GM19043 (cell line): ENCODE data around the gene ARHGAP22.

Experiments
- ATAC-seq: cut with Tn5 transposase; IDR thresholded peaks from one replicate; pipeline ENCODE4 v1.9.1; 2021; ENCODE audit warnings: low read depth; ENCODE audit not compliant: unreplicated experiment

Gene ARHGAP22

GRCh38 chr10:48455392-48456151 is 149.3 kb downstream of the ARHGAP22 start:
- no peak for ATAC-seq

- ATAC-seq: no peak
Observed at GRCh38 chr10:48455055-48455391, 149.8 kb downstream of the ARHGAP22 start.

GRCh38 chr10:48454302-48455054 is 150.4 kb downstream of the ARHGAP22 start:
- ATAC-seq: no peak

- ATAC-seq: no peak
Observed at GRCh38 chr10:48453451-48454301, 151.2 kb downstream of the ARHGAP22 start.

GRCh38 chr10:48452879-48453412 is 151.9 kb downstream of the ARHGAP22 start:
- no peak for ATAC-seq

- no peak for ATAC-seq
Observed at GRCh38 chr10:48451969-48452878, 152.6 kb downstream of the ARHGAP22 start.

GRCh38 chr10:48450741-48451466 is 154.0 kb downstream of the ARHGAP22 start:
- no peak for ATAC-seq

GRCh38 chr10:48450233-48450740 is 154.6 kb downstream of the ARHGAP22 start:
- ATAC-seq: no peak

GRCh38 chr10:48449501-48450232 is 155.2 kb downstream of the ARHGAP22 start:
- no peak for ATAC-seq

GRCh38 chr10:48448796-48449195 is 156.1 kb downstream of the ARHGAP22 start:
- no peak for ATAC-seq

GRCh38 chr10:48447356-48448215 is 157.3 kb downstream of the ARHGAP22 start:
- no peak for ATAC-seq

GRCh38 chr10:48446785-48447184 is 158.1 kb downstream of the ARHGAP22 start:
- no peak for ATAC-seq

- no peak for ATAC-seq
Observed at GRCh38 chr10:48445932-48446331, 158.9 kb downstream of the ARHGAP22 start.

- no peak for ATAC-seq
Observed at GRCh38 chr10:48444861-48445841, 159.7 kb downstream of the ARHGAP22 start.

GRCh38 chr10:48444266-48444665 is 160.6 kb downstream of the ARHGAP22 start:
- no peak for ATAC-seq

- ATAC-seq: no peak
Observed at GRCh38 chr10:48442809-48443177, 162.1 kb downstream of the ARHGAP22 start.
